ENCODE data around the gene PLA2G4B.
A peak's percentile ranks its signal among the peaks of the same experiment; 100 is the strongest.

The PLA2G4B gene

DNA sequence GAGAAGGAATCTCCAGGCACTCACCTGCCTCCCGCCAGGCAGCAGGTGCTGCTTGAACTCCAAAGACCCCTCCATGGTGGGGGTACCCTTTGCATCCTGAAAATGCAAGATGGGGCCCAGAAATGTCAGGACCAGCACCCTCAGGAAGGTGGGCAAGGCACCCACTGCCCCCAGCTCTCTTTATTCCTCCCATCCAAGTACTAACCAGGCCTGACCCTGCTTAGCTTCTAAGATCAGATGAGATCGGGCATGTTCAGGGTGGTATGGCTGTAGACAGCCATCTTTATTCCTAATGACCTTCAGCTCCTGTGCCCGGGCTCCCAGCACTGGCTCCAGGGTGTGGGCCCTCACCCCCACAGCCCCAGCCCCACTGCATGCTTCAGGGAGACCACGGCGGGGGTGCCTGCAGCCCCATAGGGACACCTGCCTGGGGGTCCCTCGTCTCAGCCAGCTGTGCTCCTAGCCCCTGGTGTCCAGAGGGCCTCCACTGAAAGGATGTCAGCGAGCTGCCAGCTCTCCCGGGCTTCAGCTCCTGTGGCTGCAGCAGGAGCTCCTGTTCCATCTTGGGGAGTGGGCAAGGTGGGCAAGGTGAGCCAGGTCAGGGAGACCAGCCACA lies 13.2 kb downstream of the PLA2G4B start:
- no peak for DNase-seq (ENCODE audit: low read depth)

DNA sequence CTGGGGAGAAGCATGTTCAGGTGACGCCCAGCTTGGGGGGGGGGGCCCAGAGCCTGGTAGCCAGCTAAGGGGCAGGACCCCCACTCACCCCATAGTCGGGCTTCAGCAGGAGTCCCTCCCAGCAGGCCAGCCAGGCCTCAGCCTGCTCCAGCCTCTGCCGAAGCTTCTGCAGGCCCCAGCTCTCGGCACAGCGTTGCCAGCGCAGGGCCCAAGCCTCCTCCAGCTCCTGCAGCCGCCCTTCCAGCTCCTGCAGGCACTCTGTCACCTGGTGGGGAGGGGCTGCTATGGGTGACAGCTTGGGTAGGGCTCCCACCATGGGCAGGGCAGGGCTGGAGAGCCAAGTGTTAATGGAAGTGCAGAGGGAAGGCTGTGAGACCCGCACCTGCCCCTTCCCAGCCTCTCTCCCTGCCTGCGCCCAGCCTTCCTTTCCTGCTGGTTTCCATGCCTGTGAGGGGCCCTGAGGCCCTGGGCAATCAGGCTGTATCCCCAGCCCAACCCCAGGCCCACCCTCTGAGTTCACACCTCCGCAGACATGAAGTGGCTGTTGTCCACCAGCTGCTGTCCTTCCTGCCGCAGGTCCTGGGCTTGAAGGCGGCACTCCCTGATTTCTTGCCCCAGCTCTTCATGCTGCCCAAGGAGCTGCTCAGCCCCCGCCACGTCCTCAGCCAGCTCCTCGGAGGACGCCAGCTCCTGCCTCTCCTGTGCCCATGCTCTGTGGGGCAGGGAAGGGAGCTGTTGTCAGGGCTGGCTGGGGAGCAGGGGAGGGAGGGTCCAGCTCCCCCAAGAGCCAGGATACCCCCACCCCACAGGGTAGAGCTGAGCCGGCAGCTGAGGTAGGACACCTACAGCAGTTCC lies 14.3 kb downstream of the PLA2G4B start:
- no peak for DNase-seq (ENCODE audit: low read depth)

DNA sequence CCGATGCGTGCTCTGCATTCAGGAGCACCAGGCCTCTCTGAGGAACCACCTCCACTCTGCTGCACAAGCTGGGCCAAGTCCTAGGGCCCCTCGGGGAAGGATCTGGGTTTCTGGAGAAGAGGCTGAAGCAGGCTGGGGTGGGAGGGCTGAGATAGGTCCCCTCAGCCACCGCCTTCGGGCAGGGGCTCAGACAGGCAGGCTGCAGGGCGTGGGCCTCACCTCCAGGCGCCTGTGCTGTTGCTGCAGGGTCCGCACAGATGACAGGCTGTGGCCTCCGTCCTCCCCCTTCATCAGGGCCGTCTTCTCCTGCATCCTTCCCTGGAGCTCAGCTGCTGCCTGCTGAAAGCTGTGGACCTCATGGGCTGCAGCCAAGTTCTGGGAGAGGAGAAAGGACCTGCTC lies 15.2 kb downstream of the PLA2G4B start:
- no peak for DNase-seq (ENCODE audit: low read depth)

DNA sequence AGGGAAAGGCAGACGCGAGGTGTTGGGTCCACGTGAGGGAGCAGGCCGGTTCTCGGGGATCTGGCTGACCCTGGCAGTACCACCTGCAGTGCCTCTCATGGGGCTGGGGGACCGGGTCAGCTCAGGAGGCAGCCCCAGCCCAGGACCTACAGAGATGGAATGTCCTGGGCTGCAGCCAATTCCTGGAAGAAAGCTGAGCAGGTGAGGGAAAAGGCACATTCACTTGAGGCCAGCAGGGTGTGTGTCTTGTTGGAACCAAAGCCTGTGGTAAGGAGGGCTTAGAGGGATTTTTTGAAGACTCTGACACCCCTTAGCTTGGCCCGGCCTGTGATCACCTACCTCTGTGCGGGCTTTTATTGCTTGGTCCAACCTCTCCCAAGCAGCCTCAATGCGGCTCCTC lies 15.8 kb downstream of the PLA2G4B start:
- DNase-seq (ENCODE audit: low read depth), result no peak

DNA sequence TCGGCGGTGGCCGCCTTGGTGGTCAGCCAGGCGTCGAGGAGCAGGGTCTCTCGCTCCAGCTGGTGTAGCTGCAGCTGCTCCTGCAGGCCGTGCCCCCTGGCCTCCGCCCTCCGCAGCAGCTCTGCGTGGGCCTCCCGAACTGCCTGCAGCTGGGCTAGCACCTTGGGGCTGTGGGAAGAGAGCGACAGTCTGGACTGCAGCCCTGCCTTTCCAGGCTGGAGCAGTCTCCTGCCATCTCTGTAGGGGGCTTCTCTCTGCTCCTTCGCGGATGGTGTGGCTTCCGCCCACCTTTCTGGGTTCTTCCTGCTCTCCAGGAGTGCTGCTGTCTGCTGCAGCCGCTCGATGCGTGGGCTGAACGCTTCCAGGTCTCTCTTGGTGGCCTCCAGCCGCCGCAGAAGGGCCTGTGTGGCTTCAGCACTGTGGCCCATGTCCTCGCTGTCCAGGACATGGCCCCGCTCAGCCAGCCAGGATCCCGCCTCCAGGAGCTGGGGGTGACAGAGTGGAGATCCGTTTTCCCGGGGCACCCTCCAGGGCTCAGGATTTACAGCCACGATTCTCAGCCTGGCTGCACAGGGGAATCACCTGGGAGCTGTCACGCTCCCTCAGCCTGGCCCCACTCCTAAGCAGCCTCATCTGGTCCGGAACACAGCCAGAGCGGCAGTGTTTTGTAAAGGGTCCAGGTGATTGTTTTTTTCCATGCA lies 16.8 kb downstream of the PLA2G4B start:
- DNase-seq (ENCODE audit: low read depth), result no peak

DNA sequence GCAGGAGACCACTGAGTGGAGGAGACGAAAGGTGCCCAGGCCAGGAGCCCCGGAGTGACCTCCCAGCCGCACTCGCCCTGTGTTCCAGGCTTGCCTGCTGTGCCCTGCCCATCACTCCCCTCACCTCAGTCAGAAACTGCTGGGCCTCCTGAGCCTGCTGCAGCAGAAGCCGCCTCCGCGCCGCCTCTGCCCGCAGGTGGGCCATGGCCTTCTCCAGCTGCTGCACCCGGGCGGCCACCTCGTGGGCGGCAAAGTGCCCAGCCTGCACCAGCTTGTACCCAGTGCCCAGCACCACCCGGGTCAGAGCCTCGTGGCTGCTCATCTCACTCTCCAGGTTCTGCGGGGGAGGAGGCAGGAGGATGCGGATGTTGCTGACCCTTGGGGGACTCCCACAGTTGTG lies 17.6 kb downstream of the PLA2G4B start:
- DNase-seq (ENCODE audit: low read depth), result no peak

DNA sequence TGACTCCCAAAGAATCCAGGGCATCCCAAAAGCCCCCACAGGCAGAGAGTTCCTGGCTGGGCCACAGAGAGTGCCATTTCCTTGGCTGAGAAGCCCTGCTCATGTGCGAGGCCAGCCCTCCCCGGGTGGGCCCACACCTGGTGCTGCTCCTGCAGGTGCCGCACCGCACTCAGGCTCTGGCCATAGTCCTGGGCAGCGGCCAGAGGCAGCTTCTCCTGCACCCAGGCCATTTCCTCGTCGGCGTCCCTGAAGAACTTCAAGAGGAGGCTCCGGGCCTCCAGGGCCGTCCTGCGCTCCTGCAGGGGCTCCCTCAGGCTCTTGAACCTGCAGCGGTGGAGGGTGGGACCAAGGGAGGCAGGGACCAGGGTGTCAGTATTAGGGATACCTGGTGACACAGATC lies 18.1 kb downstream of the PLA2G4B start:
- DNase-seq (ENCODE audit: low read depth), result no peak

DNA sequence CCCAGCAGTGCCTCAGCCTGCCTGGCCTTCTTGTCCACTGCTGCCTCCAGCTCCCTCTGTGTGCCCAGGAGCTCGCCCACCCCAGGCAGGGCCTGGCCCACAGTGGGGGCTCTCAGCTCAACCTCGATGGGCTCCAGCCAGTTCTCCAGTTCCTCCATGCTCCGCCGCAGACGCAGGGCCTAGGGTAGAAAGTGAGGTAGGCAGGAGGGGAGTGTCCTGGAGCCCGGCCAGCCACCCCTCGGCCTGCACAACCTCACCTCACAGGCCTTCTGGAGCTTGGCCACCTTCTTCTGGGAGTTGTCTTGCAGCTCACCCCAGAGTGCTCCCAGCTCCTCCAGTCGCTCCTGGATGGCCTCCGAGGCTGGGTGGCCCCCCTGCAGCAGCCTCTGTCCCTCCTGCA lies 18.7 kb downstream of the PLA2G4B start:
- DNase-seq (ENCODE audit: low read depth), result no peak

DNA sequence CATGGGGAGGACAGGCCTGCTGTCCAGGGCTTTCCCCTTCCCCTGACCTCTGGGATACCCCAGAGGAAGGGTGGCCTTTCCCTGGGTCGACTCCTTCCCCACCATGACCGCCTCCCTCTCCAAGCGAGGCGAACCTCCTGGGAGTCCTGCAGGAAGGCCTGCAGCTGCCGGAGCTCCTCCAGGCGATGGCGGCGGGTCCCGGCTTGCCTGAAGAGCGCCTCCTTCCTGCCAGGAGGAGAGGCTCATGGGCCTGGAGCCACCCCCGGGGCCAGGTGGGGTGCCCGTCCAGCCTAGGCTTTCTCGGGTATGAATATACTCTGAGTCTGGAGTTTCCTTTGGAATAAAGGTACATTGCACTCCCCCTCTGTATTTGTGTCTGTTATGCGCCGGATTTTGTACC lies 20.1 kb downstream of the PLA2G4B start:
- DNase-seq (ENCODE audit: low read depth), result no peak

DNA sequence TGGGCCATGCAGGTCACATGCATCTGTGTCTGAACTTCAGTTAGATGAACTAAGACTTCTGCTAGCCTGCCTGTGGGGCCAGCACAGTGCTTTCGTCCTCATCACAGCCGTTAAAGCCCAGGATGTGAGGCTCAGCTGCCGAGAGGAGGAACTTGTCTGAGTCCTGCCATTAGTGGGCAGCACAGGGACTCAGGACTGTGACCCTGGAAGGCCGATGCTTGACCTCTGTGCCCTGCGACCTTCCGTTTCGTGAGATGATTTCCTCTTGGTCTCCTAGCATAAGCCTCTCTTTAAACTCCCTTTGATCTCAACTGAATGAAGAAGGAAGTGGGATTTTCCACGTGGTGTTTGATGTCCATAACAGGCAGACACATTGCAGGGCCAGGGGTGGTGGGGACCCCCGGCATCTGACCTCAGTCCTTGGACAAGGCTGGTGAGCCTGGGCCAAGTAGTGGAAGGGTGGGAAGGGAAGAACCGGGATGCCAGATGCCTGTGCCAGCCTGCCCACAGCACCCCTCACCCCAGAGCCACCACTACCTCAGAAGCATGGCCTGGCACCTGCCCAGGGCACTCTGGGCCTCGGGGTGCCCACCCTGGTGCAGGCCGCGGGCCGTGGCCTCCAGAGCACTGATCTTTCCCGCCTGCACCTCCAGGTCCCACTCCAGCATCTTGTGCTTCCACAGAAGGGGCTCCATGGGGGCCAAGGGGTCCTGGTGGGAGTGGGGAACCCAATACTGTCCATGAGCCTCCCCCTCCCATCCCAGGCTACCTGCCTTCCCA lies 21.6 kb downstream of the PLA2G4B start:
- DNase-seq (ENCODE audit: low read depth), result no peak

DNA sequence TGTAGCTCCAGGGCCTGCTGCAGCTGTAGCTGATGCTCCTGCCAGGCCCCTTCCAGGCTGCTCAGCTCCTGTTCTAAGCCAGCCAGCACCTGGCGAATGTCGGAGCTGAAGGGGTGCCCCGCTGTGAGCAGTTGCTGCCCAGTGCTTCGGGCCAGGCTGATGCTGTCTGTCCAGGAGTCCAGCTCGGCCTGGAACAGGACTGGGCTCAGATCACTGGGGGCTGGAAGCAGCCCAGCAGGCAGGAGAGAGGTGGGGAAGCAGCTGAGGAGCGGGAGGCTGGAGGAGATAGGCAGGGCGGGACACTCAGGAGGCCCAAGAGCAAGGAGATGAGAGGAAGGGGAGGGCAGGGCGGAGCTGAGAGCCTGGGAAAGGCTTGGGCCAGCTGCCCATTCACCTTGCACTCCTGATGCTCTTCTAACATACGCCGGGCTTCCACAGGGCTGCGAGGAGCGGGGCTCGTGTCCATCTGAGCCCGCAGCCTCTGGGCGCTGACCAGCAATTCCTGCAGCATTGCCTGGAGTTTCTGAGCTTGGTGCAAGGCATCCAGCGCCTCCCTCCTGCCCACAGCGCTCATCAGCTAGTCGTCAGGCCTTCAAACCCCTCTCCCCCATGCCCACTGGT lies 23.2 kb downstream of the PLA2G4B start:
- DNase-seq (ENCODE audit: low read depth), result no peak

DNA sequence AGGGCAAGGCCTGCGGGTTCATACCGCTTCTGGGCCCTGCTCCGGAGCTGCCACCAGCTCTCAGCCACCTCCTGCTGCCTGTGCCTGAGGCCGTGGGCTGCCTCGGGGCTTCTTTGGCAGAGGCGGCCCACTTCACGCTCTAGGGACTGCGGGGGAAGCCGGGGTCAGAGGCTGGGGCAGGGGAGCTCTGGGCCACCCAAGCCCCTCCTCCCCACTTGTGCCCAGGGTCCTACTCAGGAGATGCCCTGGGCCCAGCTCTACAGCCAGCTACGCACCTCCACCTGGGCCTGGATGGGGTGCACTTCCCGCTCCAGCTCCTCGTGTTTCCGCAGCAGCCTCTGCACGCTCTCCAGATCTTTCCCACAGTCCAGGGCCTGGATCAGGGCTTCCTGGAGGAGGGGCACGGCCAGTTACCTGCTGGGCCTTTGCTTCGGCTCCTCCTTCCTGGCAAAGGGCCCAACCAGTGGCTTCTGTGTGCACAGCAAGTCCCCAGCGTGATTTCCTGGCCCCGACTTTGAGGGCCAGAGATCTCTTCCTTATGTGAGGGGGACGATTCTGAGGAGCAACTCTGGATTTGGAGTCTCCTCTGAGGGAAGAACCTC lies 24.0 kb downstream of the PLA2G4B start:
- DNase-seq (ENCODE audit: low read depth), result no peak

DNA sequence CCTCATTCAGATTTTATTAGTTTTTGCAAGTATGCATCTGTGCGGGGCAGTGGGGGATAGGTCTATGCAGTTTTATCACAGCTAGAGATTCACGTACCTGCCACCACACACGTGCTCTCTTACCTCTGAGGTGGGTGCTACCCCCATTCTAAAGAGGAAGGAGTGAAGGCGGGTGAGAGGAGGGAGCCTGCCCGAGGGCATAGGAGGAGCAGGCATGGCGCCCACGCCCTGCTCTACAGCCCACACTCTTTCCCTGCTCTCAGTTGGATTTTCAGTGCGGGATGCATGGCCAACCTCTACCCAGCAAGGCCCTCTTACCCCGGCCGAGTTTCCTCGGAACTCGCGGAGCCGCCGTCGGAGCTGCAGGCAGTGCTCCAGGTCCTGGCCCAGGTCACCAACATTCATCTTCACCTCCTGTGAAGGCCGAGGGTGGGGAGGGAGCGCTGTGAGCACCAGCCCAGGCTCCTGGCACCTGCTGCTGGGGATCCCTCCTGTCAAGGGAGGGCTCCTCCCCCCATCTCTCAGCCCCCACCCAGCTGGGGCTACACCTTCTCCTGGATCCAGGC lies 26.9 kb downstream of the PLA2G4B start:
- no peak for DNase-seq (ENCODE audit: low read depth)

DNA sequence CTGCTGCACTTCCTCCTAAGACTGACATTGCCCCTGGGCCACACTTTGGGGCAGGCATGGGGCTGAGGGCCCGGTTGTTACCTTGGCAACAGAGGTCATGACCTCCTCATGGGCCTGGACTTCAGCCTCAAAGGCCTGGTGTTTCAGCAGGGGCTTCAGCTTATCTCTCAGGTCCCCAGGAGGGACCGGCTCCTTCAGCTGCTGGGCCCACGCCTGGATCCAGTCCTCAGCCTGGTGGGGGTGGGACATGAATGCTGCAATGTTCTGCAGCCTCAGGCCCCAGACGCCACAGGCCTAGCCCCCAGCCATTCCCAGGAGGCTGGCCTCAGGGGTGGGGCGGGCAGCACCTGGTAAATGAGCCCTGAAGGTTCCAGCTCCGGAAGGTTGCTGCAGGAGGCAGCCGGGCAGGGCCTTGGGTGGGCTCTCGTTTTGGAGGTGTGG lies 27.6 kb downstream of the PLA2G4B start:
- no peak for DNase-seq (ENCODE audit: low read depth)

DNA sequence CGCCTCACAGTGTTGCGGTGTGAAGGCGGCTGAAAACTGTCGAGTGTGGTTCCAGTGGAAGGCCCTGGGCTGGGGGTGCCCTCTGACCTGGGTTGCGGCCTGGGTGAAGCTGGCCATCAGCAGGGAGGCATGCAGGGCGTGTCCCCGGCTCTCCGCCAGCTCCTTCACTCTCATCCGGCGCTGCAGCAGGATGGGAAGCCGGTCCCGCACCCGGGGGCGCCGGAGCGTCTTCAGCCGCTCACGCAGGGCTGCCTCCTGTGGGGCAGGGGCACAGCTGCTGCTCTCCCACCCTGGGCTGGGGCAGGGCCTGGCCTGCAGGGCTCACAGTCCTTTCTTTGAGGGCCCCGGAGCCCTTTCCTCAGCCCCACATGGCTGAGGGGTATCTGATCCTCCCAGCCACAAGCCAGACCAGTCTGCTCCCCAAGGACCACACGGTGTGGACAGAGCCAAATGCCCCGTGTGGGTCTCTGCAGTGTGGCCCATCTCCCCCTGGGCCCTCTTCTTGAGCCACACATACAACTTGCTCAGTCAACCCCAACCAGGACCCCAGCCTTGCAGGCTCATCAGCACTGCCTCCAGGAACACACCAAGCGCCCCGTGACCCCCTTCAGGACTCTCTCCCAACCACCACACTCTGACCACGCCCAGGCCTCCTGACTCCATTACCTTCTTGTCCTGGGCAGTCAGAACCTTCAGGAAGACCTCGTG lies 28.4 kb downstream of the PLA2G4B start:
- DNase-seq (ENCODE audit: low read depth), result no peak

DNA sequence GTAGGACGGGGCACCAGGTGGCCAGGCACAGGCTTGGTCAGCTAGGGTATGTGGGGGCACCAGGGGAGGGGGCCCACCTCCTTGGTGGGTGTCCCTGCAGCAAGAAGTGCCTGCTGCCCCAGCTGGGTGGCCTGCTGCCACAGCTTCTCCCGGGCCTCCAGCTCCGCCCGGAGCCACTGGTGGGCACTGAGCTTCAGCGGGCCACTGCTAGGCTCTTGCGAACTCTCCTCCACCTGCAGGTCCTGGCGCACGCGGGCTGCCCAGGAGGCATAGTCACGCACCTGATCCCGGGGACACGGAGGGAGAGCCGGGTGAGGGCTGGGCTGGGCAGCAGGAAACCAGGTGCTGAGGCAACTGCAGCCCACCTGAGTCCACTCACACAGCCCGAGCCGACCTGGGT lies 29.7 kb downstream of the PLA2G4B start:
- no peak for DNase-seq (ENCODE audit: low read depth)

DNA sequence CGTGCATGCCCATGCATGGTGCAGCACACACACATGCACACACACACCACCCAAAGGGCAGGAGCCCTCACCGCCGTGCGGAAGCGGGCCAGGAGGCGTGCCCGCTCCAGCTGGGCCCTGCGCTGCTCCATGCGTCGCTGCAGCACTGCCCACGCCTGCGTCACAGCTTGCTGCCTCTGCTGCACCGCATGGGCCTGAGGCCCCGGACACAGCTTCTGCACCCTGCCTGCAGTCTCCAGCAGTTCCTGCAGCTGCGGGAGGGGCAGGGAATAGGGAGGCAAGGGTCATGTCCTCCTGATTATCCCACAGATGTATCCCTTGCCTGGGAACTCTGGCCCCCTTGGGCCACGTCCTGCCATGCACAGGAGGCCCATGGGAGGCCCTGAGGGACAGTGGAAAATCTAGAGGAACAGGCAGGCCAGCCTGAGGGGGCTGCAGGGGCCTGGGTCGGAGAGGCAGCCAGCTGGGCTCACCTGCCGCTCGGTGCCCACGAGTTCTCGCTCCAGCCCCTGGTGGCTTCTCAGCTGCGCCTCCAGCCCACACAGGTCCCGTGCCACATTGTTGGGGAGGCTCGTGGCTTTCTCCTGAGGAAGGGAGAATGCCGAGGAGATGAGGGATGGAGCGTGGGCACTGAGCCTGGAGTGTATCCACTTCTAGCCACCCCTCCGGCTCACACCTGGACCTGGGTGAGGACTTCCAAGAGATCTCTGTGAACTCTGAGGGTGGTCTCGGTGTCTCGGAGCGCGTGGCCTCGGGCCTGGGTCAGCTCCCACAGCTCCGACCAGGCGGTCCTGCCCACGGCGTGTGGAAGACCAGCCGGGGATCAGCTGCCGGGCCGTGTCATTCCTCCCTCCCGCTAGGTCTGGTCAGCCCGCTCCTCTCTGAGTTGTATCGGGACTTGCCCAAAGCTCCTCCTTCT lies 31.4 kb downstream of the PLA2G4B start:
- DNase-seq (ENCODE audit: low read depth), result no peak

DNA sequence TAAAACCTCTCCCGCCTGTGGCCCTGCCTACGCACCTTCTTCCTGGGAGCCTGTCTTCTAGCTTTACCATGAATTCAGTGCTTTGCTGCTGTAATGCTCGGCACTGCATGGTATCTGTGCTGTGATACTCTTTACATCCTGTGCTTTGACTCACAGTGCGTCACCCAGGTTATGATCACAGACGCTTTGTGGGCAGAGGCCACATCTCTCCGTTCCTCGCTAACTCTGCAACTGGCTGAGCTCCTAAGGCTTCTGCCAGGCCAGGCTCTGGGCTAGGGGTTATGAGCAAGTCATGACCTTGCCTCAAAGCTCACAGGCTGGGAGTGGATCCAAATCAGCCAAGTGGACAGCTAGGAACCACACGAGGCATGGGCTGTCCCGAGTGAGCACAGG lies 32.0 kb downstream of the PLA2G4B start:
- DNase-seq (ENCODE audit: low read depth), result peak; percentile 36

DNA sequence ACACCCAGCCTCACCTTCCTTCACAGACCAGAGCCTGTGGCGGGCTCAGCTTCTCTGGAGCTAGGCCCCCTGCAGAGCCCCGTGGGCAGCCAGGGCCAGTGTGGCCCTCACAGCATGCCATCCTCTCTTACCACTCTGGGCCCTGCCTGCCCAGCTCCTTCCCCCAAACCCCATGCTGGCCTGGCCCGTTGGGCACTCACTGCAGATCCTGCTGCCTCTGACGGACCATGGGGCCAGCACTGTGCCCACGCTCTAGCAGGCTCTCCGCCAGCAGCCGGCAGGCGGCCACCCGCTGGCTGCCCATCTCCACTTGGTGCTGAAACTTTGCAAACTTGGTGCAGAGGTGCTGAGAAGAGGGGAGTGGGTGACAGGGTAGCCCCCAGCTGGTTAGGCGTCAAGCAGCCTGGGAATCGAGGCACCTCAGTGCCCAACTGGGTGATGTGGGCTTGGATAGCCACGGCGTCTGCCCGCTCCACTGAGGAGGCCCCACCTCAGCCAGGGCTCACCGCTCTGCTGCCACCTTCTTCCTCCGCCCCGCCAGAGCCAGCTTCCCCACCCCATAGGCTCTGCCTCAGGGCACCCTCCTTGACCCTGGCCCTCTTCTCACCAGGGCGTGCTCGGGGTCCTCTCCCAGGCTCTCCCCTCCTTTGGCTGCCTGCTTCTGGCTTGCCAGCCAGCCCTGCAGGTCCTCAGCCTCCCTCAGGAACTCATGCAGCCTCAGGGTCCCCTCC lies 32.7 kb downstream of the PLA2G4B start:
- no peak for DNase-seq (ENCODE audit: low read depth)
